ENCODE data around the gene AJAP1.

- TF ChIP-seq CTCF (IDR thresholded peaks at IDR 0.05; ENCODE audit: control extremely low read depth in 1 of 3, insufficient read depth in 1 of 3, low read depth in 1 of 3, low read length in 3 of 3): no peak
- TF ChIP-seq CREB1 (IDR thresholded peaks at IDR 0.05): no peak
- TF ChIP-seq POLR2A (IDR thresholded peaks at IDR 0.05; ENCODE audit: control extremely low read depth in 1 of 2, low read depth in 2 of 2, low read length in 2 of 2): no peak
- TF ChIP-seq RFX5 (IDR thresholded peaks at IDR 0.05; ENCODE audit: borderline replicate concordance, low read depth, low read length): no peak
- no peak for TF ChIP-seq YY1 (IDR thresholded peaks at IDR 0.05; ENCODE audit: low read depth, low read length)
Measured at GRCh38 chr1:4752059-4752458, 97.7 kb downstream of the AJAP1 start.

Data from H1 (cell line).